Measurements from ENCODE around the gene ICA1. TPM values are rescaled to one million over a fixed set of nuclear protein-coding genes. Genes with fewer than 3 reads are reported as not detected.

Gene ICA1
- total RNA-seq, 2 donors from 2014 or later: 71.2 to 115 TPM

- Histone ChIP-seq H3K36me3 (replicated peaks in 1 of 2; ENCODE audit: insufficient read depth in 1 of 2, low read depth in 2 of 2) (no peaks in the 10 kb centered on the region), H3K27me3 (no peaks in the 10 kb centered on the region), H3K4me3 (no peak overlapping the region), H3K9me3 (no peaks in the 10 kb centered on the region), H3K27ac (no peak overlapping the region), H3K4me1 (no peaks in the 10 kb centered on the region)
- intact Hi-C loops (cut with DNase I): no loop called here
- TF ChIP-seq CTCF (IDR thresholded peaks at IDR 0.05): no peak
- TF ChIP-seq POLR2A (IDR thresholded peaks at IDR 0.05): no peak
- DNase-seq: no peak
- no peak for ATAC-seq
- 59 to 60% methylated on average over 2 to 3 of the region's 3 CpGs for WGBS, 2 donors
Observed at GRCh38 chr7:8113184-8113583, 148.8 kb downstream of the ICA1 start.

GRCh38 chr7:8112685-8113084, 149.3 kb downstream of the ICA1 start:
- Histone ChIP-seq H3K9me3 (no peaks in the 10 kb centered on the region), H3K27me3 (no peaks in the 10 kb centered on the region), H3K36me3 (replicated peaks in 1 of 2; ENCODE audit: insufficient read depth in 1 of 2, low read depth in 2 of 2) (no peaks in the 10 kb centered on the region), H3K4me3 (no peak overlapping the region), H3K4me1 (no peaks in the 10 kb centered on the region), H3K27ac (no peak overlapping the region)
- WGBS, 2 donors: 80 to 83% methylated on average over 1 to 2 of the region's 2 CpGs
- no peak for TF ChIP-seq POLR2A (IDR thresholded peaks at IDR 0.05)
- no peak for TF ChIP-seq CTCF (IDR thresholded peaks at IDR 0.05)
- intact Hi-C loops (cut with DNase I): no loop called here
- DNase-seq (no peak), ATAC-seq (no peak)

GRCh38 chr7:8111282-8111960, 150.5 kb downstream of the ICA1 start:
- H3K36me3 ChIP-seq (replicated peaks in 1 of 2; ENCODE audit: insufficient read depth in 1 of 2, low read depth in 2 of 2): no peaks in the 10 kb centered on the region
- intact Hi-C loops (cut with DNase I): no loop called here
- 67 to 71% methylated on average over 10 to 11 of the region's 11 CpGs for WGBS, 2 donors
- no peak overlapping the region for H3K27ac ChIP-seq
- no peaks in the 10 kb centered on the region for H3K9me3 ChIP-seq
- H3K4me3 ChIP-seq: no peak overlapping the region
- TF ChIP-seq CTCF (IDR thresholded peaks at IDR 0.05): no peak
- TF ChIP-seq POLR2A (IDR thresholded peaks at IDR 0.05): no peak
- DNase-seq: no peak
- no peak for ATAC-seq
- H3K27me3 ChIP-seq: no peaks in the 10 kb centered on the region
- no peaks in the 10 kb centered on the region for H3K4me1 ChIP-seq

- no peak for TF ChIP-seq POLR2A (IDR thresholded peaks at IDR 0.05)
- TF ChIP-seq CTCF (IDR thresholded peaks at IDR 0.05): no peak
- Histone ChIP-seq H3K27me3 (no peaks in the 10 kb centered on the region), H3K9me3 (no peaks in the 10 kb centered on the region), H3K27ac (no peak overlapping the region), H3K36me3 (replicated peaks in 1 of 2; ENCODE audit: insufficient read depth in 1 of 2, low read depth in 2 of 2) (no peaks in the 10 kb centered on the region), H3K4me3 (no peak overlapping the region), H3K4me1 (no peaks in the 10 kb centered on the region)
- no peak for ATAC-seq
- WGBS, 2 donors: 66 to 73% methylated on average over 4 of the region's 4 CpGs
- intact Hi-C loops (cut with DNase I): no loop called here
- no peak for DNase-seq
Observed at GRCh38 chr7:8109196-8110022, 152.6 kb downstream of the ICA1 start.

Measured in body of pancreas (tissue), 4 donors.